GM18505 (cell line): ENCODE measurements around the gene CD2AP.

ENCODE experiments used
- ATAC-seq: cut with Tn5 transposase; IDR thresholded peaks from one replicate; pipeline ENCODE4 v1.9.1; 2021; ENCODE audit not compliant: unreplicated experiment
- POLR2A ChIP-seq: IDR thresholded peaks from 4 replicates; pipeline ENCODE4 v1.6.1; 2011; ENCODE audit warnings: borderline replicate concordance; ENCODE audit not compliant: insufficient read depth, insufficient read length; ENCODE audit errors: extremely low read depth

Gene CD2AP

DNA sequence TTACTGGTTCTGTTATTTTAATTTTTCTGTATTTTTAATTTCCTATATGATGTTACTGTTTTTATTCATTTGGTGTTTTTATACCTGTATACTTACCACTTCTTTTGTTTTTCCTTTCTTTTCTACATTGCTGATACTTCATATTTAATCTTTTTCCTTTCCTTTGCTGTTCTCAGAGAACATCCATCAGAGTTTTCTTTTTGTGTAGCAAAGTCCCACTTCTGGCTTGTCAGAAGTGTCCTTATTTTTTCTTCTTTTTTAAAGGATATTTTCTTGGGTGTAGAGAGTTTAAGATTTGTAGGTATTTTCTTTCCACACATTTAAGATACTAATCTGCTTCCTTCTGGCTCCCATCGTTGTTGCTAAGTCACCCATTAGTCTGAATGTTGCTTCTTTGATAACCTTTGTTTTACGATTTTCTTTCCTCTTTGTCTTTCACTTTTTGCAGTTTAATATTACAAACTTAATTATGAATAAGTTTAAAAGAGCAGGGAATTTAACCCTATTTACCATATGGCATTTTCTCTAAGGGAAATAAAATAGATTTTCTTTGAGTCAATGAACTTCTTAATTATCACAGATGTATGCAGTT lies 18.5 kb downstream of the CD2AP start:
- no peak for TF ChIP-seq POLR2A
- ATAC-seq: no peak

- no peak for TF ChIP-seq POLR2A
- ATAC-seq: no peak
Observed at GRCh38 chr6:47496935-47497579, 19.5 kb downstream of the CD2AP start.

DNA sequence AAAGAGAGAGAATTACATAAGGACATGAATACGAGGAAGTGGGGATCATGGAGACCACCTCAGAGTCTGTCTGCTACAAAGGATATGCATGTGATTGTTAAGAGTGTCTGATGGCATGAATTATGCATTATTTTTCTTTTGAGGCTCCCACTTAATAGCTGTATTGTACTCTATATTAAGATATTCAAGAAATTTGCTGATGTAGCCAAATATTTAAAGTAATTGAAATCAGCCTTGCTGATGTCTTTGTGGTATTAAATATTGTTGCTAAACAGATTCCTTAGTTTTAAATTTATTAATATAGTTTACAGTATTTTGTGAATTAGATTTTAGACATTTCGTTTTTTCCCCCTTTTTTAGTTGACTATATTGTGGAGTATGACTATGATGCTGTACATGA lies 25.3 kb downstream of the CD2AP start:
- ATAC-seq: no peak
- TF ChIP-seq POLR2A: no peak

DNA sequence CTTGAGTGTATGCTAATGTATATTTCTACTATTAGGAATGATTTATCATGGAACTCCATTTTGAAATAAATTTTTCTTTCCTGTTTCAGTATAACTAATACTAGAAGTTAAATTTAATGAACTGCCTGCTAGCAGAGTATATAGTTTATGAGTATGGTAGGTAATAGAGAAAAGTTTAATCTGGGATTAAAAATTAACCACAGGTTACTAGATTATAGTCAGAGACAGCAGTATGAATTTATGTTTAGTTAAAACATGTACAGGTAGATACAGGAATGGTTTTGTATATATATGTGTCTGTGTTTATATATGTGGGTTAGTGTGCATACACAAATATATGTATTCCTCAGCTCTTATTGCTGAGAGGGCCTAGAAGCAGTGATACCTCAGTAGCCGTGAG lies 32.3 kb downstream of the CD2AP start:
- no peak for TF ChIP-seq POLR2A
- ATAC-seq: no peak

DNA sequence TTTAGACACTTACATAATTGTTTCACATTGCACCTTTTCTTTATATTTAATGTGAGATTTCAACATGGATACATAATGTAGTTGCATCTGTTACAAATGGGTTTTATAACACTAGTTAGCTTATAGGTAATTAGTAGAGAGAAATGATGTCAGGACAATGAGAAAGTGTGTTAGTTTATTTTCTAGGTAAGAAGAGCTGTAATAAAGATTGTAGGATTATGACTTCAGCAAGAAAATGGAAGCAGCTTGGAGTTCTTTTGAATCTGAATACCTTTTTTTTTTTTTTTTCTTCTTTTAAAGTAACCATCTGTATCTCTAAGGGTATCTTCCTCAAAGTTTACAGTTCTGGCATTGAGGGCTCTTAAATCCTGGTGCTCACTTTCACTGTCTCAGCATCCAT lies 35.3 kb downstream of the CD2AP start:
- TF ChIP-seq POLR2A: no peak
- no peak for ATAC-seq

DNA sequence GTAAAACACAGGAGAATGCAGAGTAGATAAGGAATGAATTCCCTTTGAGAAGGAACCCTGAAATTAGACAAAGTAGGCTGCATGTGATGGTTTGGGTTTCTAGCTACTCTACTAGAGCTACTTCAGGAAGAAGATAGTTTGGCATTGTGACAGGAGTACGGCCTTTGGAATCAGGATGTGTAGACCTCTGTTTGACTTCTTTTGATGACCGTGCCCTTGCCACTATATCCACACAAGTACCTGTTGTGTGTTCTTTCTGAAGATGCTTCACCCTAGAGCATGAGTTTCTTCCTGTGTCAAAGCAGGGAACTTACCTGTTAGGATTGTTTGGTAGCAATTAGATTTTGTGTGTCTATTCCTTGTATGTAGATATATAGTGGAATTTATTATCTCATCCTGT lies 41.7 kb downstream of the CD2AP start:
- no peak for TF ChIP-seq POLR2A
- ATAC-seq: no peak

DNA sequence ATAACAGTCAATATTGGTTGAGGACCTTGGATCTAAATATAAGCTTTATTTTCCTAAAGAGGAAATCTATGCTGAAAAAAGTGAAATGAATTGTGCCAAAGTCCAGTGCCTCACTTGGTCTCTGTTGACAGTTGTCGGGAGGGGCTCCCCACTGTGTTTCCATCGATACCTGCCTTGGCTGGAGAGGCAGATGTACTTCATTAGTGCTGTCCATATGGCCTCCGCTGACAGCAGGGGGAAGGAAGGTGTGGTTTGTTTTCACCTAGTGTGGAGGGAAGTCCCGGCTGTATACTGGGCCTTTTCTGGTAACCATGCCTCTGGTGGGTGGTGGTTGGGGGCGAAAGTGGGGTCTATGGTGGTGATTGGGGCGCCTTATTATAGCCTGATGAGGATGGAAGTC lies 42.7 kb downstream of the CD2AP start:
- ATAC-seq: no peak
- TF ChIP-seq POLR2A: no peak

DNA sequence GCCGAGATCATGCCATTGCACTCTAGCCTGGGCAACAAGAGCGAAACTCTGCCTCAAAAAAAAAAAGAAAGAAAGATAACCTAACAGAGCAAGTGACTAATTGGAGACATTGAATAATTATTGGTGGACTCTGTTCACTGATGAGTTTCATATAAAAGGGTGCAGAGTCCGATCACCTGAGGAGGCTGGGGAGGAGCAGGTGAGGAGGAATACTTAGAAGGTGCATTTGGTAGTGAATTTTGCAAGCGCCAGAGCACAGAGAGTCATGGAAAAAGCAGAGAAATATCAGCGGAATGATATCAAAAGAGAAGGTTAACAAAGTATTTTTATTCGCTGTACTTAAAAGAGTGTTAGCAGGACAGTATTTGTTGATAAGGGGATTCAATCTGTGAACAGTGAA lies 44.4 kb downstream of the CD2AP start:
- TF ChIP-seq POLR2A: no peak
- no peak for ATAC-seq

- ATAC-seq: no peak
- no peak for TF ChIP-seq POLR2A
Observed at GRCh38 chr6:47524136-47524845, 46.7 kb downstream of the CD2AP start.

DNA sequence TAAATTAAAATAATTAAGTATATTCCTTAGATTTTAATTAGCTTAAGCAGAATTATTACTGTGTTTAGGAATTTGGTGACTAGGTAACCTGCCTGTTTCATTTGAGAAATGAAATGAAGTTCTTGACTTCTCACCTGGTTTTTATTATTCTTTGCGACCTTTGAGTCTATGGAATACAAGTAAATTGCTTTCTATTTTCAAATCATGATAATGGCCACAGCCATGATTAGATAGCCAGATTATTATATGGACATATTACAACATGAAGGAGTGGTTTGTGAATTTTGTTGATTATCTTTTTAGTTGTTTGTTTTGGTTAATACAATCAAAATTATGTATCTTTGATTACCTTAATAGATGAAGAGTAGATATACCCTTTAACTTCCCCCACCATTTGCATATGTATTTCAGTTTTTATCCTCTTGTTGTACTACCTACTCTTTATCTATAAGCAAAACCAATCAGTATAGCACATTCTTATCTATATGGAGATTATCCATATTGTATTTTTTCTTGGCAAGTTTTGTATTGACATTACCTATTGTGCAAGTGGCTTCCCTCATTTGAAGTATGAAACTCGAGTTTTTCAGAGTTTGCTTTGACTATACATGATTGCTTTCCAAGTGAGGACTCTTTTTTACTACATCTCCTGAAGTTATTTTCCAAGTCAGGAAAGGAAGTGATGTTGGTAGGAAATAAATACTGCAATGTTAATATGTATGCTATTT lies 47.9 kb downstream of the CD2AP start:
- ATAC-seq: no peak
- TF ChIP-seq POLR2A: no peak

- no peak for TF ChIP-seq POLR2A
- no peak for ATAC-seq
Observed at GRCh38 chr6:47527274-47527673, 49.7 kb downstream of the CD2AP start.

DNA sequence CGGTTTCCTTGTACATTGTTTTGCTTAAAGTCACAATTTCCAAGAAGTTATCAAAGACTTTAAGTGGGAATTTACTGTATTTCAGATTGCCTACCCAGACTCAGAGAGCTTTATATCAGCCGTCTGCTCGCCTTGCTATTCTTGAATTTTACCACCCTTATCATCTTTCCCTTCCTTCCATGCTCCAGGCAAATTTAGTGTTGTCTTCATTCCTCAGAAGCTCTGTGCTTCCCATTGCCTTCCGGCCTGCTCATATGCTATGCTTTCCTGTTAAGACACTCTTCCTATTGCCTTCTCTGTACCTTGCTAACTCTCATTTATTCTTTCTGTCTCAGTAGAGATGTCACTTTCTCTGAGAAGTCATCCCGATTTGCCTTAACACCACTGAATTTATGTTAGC lies 52.1 kb downstream of the CD2AP start:
- ATAC-seq: no peak
- TF ChIP-seq POLR2A: no peak

- no peak for ATAC-seq
- TF ChIP-seq POLR2A: no peak
Observed at GRCh38 chr6:47532981-47533585, 55.5 kb downstream of the CD2AP start.

GRCh38 chr6:47534063-47534462 lies 56.5 kb downstream of the CD2AP start:
- ATAC-seq: no peak
- TF ChIP-seq POLR2A: no peak
